Liver (tissue), 3 donors: ENCODE data around the gene NR3C1.
"Not testable (repeated sequence)": the region's sequence is repeated elsewhere in the genome, so short reads cannot be mapped to it uniquely, and the experiment has no call there.

ENCODE experiments used
- GABPA ChIP-seq, 2 donors: IDR thresholded peaks in 1 of 2; conservative IDR thresholded peaks in 1 of 2; 2 replicates each; pipeline ENCODE4 v1.6.1; 2016; ENCODE audit warnings: antibody characterized with exemption in 2 of 2, mild to moderate bottlenecking in 1 of 2, moderate library complexity in 1 of 2
- SP1 ChIP-seq: IDR thresholded peaks from 2 replicates; pipeline ENCODE4 v1.6.1; 2018; ENCODE audit warnings: antibody characterized with exemption, mild to moderate bottlenecking
- YY1 ChIP-seq: IDR thresholded peaks from 2 replicates; pipeline ENCODE4 v1.6.1; 2016; ENCODE audit warnings: antibody characterized with exemption, mild to moderate bottlenecking
- TF ChIP-seq, protein P1 (sequence below): fragments of 150-350 bp; IDR thresholded peaks from 2 replicates; pipeline ENCODE4 v1.5.1; 2017; ENCODE audit warnings: improper control_type of control experiment, low read depth, low read length; ENCODE audit not compliant: missing input control
- TF ChIP-seq, protein P2 (sequence below): IDR thresholded peaks from 2 replicates; pipeline ENCODE4 v1.6.1; 2016; ENCODE audit warnings: antibody characterized with exemption
- TF ChIP-seq, protein P3 (sequence below): IDR thresholded peaks from 2 replicates; pipeline ENCODE4 v1.6.1; 2016; ENCODE audit warnings: antibody characterized with exemption, mild to moderate bottlenecking
- donor health status: healthy.
- donor health status: healthy.

- TF ChIP-seq, protein P1, sequence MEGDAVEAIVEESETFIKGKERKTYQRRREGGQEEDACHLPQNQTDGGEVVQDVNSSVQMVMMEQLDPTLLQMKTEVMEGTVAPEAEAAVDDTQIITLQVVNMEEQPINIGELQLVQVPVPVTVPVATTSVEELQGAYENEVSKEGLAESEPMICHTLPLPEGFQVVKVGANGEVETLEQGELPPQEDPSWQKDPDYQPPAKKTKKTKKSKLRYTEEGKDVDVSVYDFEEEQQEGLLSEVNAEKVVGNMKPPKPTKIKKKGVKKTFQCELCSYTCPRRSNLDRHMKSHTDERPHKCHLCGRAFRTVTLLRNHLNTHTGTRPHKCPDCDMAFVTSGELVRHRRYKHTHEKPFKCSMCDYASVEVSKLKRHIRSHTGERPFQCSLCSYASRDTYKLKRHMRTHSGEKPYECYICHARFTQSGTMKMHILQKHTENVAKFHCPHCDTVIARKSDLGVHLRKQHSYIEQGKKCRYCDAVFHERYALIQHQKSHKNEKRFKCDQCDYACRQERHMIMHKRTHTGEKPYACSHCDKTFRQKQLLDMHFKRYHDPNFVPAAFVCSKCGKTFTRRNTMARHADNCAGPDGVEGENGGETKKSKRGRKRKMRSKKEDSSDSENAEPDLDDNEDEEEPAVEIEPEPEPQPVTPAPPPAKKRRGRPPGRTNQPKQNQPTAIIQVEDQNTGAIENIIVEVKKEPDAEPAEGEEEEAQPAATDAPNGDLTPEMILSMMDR: not testable (repeated sequence)
- TF ChIP-seq GABPA (IDR thresholded peaks at IDR 0.05 in 1 of 2, conservative IDR thresholded peaks at IDR 0.05 in 1 of 2); YY1; SP1: not testable (repeated sequence)
- TF ChIP-seq, protein P2, sequence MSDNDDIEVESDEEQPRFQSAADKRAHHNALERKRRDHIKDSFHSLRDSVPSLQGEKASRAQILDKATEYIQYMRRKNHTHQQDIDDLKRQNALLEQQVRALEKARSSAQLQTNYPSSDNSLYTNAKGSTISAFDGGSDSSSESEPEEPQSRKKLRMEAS: not testable (repeated sequence)
- TF ChIP-seq, protein P3, sequence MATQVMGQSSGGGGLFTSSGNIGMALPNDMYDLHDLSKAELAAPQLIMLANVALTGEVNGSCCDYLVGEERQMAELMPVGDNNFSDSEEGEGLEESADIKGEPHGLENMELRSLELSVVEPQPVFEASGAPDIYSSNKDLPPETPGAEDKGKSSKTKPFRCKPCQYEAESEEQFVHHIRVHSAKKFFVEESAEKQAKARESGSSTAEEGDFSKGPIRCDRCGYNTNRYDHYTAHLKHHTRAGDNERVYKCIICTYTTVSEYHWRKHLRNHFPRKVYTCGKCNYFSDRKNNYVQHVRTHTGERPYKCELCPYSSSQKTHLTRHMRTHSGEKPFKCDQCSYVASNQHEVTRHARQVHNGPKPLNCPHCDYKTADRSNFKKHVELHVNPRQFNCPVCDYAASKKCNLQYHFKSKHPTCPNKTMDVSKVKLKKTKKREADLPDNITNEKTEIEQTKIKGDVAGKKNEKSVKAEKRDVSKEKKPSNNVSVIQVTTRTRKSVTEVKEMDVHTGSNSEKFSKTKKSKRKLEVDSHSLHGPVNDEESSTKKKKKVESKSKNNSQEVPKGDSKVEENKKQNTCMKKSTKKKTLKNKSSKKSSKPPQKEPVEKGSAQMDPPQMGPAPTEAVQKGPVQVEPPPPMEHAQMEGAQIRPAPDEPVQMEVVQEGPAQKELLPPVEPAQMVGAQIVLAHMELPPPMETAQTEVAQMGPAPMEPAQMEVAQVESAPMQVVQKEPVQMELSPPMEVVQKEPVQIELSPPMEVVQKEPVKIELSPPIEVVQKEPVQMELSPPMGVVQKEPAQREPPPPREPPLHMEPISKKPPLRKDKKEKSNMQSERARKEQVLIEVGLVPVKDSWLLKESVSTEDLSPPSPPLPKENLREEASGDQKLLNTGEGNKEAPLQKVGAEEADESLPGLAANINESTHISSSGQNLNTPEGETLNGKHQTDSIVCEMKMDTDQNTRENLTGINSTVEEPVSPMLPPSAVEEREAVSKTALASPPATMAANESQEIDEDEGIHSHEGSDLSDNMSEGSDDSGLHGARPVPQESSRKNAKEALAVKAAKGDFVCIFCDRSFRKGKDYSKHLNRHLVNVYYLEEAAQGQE: not testable (repeated sequence)
Measured at GRCh38 chr5:143325086-143325485, 78.4 kb downstream of the NR3C1 start.
